GM19238 (cell line): Measurements from ENCODE around the gene ERC2.

Experiments
- DNase-seq: peaks from one replicate; pipeline ENCODE4 v3.0.0; 2011; ENCODE audit warnings: low spot score; ENCODE audit not compliant: insufficient read length

ERC2 gene

GRCh38 chr3:55562700-55563099, 905.6 kb downstream of the ERC2 start:
- DNase-seq = no peak

DNA sequence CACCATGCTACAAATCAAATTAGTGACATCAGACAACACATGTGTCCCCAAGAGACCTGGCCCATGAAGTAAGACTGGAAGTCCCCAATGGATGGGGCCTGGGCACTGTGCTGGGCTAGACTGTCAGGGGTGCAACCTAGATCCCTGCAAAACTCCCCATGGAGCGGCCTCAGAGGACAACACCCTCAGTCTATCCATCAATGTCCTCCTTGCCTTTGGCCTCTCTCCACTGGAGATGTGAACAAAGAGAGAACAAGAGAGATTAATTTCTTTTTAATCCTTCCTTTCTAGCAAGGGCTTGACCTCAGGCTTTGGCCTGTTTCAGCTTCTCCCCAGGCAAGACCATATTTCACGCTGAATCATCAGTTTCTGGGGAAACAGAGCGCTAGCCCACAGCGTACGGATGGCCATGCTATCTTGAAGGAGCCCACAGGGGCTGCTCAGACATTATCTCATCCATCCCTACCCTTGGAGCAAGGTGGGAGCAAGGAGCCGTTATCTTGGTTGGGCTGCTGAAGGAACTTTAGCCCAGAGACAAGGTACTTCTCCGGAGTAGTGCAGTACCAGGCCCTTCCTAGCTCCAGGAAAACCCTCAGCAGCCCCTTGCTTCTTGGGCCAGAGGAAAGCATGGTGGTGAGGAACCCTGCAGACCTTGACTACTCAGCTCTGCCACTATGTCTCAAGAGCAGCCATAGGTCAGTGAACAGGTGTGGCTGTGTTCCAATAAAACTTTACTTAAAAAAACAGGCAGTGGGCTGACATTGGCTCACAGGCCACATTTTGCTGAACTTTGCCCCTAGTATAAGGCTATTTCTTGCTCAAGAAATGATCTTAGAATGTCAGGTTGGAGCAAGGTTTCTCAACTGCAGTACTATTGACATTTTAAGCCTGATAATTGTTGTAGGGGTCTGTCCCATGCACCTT, 908.5 kb downstream of the ERC2 start:
- DNase-seq = no peak

DNA sequence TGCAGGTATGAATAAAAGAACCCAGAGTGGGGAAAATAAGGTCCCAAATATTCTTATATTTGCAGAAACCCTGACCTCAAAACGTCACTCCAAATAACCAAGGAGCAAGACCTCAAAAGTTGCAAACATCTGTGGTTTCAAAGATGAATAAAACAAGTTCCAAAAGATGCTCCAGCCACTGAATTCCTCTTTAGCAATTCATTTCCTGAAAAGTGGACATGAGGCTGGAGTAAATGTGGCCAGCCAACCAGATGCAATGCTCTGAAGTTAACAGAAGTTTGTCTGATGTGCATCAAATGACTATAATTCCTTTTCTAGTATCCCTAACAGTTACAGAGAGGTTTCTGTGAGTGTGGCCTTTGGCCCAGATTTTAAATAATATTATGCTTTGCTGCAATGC, 910.0 kb downstream of the ERC2 start:
- DNase-seq = no peak

DNA sequence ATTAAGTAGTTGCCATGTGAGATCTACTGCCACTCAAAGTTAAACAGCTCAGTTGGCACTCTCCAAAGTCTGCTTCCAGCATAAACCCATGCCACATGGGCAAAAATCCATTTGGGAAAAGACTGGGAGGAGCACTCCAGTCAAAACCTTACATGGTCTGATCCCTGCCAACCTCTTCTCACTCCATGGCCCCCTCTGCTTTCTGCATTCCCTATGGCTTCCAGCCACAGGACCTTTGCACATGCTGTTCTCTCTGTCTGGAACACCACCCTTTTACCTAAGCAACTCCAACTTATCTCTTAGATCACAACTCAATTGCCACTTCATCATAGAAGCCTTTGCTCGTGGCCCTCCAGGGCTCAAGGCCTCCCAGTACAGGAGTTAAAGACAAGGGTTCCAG, 910.7 kb downstream of the ERC2 start:
- no peak for DNase-seq

DNA sequence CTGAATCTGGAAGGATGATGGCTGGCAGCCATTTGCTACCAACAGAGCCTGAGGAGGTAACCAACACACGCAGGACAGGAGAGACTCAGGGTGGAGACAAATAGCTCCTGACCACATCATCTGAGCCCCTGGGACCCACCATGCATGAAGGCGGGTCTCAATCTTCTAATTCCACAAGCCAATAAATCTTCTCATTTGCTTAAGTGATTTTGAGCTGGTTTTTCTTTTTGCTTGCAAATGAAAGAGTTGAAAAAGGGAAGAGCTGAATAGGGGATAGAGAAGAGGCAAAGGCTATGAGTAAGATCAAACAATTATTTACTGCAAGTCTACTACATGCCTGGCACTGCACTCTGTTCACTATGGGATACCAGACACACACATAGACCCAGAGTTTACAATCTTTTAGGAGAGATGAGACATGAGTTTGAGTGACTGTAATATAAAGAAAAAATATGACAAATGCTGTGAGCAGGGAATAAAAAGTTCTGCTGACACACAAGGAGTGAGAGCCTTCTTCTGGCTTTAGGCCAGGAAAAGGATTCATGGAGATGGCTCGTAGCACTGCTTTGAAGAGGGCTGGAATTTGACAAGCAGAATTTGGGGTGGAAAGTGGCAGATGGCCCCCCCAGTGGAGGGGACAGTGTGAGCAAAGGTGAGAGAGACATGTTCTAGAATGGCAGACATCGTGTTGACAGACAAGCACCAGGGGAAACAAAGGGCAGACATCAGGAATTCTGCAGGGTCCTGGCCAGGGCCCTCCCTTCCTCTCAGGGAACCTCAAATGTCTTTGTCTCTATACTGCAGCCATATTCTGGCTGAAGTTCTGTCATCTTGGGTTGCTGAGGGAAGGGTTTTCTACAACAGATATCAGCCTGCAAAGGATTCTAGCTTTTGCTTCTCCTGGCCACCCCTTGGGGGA, 911.4 kb downstream of the ERC2 start:
- DNase-seq = no peak

- DNase-seq = no peak
Measured at GRCh38 chr3:55555873-55556618, 912.2 kb downstream of the ERC2 start.

DNA sequence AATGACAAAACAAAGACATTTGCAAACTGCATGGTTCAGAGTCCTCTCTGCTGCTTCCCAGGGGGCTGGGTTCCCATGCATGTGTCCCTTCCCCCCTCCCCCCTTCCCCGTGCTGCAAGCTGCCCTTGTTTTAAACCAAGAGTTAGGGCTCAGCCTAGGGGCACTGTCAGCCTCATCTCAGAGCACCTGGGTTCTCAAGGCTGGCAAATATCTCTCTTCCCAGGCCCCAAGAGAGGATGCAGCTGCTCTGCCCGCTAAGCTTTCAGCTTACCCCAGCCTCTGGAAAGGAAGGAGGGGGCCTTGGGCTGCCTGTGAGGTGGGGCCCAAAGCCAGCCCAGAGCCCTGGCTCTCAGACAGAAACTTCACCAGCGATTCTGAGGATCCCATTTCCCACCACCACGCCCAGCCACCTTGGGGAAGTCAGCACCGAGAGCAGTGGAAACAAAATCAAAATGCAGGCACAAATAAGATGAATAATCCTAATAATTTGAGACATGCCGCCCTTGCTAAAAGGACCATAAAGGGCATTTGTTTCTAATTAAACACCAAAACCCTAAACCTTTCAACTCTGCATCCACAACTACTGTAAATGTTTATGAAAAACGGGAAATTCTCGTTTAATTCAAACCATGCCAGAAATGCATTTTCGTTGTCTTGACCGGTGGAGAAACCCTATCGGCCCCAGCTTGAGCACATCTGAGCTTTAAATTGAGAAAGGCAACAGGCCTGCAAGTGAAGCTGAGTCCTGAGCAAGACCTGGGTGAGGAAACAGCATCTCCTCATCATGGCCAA, 913.4 kb downstream of the ERC2 start:
- no peak for DNase-seq

GRCh38 chr3:55551644-55552043, 916.6 kb downstream of the ERC2 start:
- DNase-seq = no peak

- DNase-seq = no peak
Measured at GRCh38 chr3:55549177-55549576, 919.1 kb downstream of the ERC2 start.

GRCh38 chr3:55546866-55547669, 921.2 kb downstream of the ERC2 start:
- DNase-seq = no peak

DNA sequence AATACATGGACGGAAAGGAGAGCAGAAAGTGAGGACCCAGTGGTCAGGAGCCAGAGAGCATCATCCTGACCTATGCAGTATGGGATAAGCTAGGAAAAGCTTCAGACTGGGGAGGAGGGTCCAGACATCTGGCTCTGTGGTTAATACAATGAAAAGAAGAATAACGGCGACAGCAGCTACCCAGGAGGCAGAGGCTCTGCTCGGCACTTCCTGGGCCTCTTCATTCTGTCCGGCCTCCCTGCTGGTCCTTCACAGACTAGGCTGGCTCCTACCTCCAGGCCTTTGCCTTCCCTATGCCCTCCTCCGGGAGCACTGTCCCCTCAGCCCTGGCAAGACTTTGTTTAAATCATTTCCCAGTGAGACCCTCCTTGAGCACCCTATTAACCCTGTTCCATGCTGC, 922.3 kb downstream of the ERC2 start:
- no peak for DNase-seq

DNA sequence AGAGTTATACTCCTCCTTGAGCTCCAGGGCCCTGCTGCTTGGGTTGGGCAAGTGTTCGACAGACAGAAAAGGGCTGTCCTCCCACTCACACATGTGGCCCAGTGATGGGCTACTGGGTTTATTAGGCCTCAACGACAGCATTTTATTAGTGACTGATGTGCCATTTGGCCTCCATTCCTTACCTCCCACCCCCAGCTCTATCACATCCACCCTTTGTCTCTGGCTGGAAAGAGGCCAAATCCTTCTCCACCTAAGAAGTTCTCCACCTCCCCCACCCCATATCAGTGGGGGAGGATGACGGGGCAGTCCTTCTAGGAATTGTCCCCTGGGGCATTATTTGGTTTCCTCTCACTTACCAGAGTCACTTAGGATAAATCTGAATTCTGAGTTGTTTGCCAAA, 924.0 kb downstream of the ERC2 start:
- DNase-seq = no peak

DNA sequence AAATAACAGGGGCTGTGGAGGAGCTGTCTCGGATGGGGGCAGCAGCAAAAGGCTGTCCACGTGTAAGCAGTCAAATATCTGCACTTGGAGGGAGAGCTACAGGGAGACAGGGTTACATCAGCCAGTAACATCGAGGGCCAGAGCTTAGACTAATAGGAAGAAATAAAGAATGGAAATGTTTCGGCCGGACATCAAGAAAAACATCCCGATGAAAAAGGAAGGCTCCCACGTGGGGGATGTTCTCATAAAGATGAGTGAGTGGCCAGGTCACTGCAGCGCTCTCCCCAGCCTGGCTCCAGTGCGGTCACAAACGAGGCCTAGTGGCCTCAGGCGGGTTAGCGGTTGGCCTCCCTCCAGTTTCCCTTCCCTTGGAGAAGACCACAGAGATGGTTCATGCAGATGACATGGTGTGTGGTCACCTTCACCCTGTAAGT, 925.1 kb downstream of the ERC2 start:
- DNase-seq = no peak

DNA sequence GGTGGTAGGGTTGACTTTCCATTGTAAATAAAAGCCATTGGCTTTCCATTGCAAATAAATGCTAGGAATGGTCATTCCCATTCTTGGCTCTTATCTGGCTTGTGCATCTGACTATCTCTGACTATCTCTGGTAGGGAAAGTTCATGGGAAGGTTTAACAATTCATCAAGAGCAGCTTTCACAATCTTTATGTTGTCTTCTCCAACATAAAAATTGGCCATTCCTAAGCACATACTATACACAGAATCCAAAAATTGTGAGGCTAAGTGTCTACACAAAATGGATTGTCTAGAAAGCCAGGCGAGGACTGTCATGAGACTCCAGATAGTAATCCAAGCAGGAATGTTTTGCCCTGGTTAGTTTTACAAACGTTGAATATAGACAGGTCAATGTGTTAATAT, 926.8 kb downstream of the ERC2 start:
- DNase-seq = no peak

- DNase-seq = no peak
Measured at GRCh38 chr3:55541016-55541415, 927.3 kb downstream of the ERC2 start.

GRCh38 chr3:55540579-55540978, 927.7 kb downstream of the ERC2 start:
- DNase-seq = no peak

DNA sequence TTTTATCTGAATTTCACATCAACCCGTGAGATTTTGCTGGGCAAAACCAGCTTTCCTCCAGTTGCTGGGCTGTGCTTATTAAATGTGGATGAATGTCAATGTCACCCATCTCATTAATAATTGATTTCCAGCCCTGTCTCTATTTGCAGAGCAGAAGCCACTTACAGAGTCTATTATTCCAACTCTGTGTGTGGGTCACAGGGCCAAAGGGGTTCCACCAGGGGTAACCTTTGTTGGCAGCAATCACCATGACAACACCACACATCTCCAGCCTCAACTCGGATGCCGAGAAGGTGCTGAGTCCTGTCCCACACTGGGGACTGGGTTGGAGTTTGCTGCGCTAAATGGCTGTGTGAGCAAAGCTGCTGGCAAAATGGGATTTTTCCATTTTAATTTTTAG, 930.1 kb downstream of the ERC2 start:
- DNase-seq = no peak

DNA sequence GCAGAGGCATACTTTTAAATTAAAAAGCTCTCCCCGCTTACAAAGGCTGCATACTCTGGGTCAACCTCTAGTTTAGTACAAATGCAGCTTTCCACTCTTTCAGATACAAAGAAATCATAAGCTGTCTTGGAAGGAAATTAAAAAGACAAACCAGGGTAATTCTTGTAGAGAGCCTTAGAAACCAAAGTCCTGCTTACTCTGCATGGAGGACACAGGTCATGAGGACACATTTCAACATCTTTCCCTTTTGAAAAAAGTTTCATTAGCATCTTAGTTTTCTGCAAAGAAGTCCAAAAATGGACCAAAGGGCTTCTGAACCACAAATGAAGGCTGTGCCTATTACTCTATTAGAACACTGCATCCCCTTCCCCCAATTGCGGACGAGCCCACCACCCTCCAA, 930.7 kb downstream of the ERC2 start:
- no peak for DNase-seq

DNA sequence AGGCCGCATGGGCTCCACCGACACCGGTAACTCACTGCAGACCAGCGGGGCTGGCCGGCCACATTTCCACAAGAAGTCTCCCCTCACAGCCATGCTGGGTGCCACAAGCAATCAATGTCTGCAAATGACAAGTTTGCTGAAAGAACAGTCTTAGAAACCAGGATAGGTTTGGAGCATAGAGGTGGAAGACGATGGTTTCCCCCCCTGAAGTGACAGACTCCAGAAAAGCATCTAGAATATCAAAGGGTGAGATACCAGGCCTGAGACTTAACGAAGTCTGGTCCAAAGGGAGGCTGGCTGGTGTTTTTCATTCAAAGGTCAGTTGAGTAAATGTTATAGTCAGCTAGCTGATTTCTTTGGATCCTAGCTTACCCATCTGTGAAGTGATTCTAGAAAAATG, 931.1 kb downstream of the ERC2 start:
- DNase-seq = no peak

- no peak for DNase-seq
Measured at GRCh38 chr3:55534876-55535275, 933.4 kb downstream of the ERC2 start.
